Muscle of leg (tissue), 11 donors: Measurements from ENCODE around the gene FBXO9. TPM values are rescaled to one million over a fixed set of nuclear protein-coding genes. Genes with fewer than 3 reads are reported as not detected.

ENCODE experiments used
- DNase-seq: peaks from one replicate; pipeline ENCODE4 v3.0.0; 2013
- H3K27ac ChIP-seq: one replicate; pipeline ENCODE4 v1.5.1; 2013; ENCODE audit warnings: mild to moderate bottlenecking, low read length, control low read depth
- H3K27me3 ChIP-seq: one replicate; pipeline ENCODE4 v1.6.1; 2013; ENCODE audit warnings: low read length; ENCODE audit not compliant: control insufficient read depth, insufficient read depth
- H3K36me3 ChIP-seq: one replicate; pipeline ENCODE4 v1.6.1; 2013; ENCODE audit warnings: low read length; ENCODE audit not compliant: control insufficient read depth, insufficient read depth
- H3K4me1 ChIP-seq: one replicate; pipeline ENCODE4 v1.6.1; 2013; ENCODE audit warnings: low read length; ENCODE audit not compliant: control insufficient read depth, insufficient read depth
- H3K4me3 ChIP-seq: one replicate; pipeline ENCODE4 v1.5.1; 2013; ENCODE audit warnings: low read length, control low read depth
- H3K9me3 ChIP-seq: replicated peaks from 2 replicates; pipeline ENCODE4 v1.6.1; 2013; ENCODE audit warnings: low read depth, low read length; ENCODE audit not compliant: control insufficient read depth
- WGBS: methylation state at CpG from one replicate; pipeline ENCODE4 v1.1.5; 2013; ENCODE audit warnings: missing lambda C conversion rate; ENCODE audit not compliant: insufficient coverage; 5-methylcytosine and 5-hydroxymethylcytosine counted together
- polyA plus RNA-seq, 8 donors: library from polyadenylated mRNA; unstranded; fragments of 120-200 nt; gene quantifications; one replicate each; pipeline versions ENCODE4 v1.2.1 to v1.2.3, GENCODE V29; 2013; ENCODE audit warnings: inconsistent platforms in 1 of 8, low replicate concordance in 1 of 8; ENCODE audit not compliant: insufficient read length in 8 of 8, insufficient read depth in 1 of 8
- total RNA-seq: library from RNA; stranded (reverse); fragments of 120-200 nt; gene quantifications from one replicate; pipeline ENCODE4 v1.2.4, GENCODE V29; 2013

The FBXO9 gene
- total and polyA plus RNA-seq, 9 donors: 47.2 to 77.1 (median 70.6) TPM

- no peaks in the 10 kb centered on the region for H3K9me3 ChIP-seq
- no peaks in the 10 kb centered on the region for H3K27me3 ChIP-seq
- no peaks in the 10 kb centered on the region for H3K36me3 ChIP-seq
- H3K4me1 ChIP-seq: no peaks in the 10 kb centered on the region
- H3K27ac ChIP-seq: no peak within 1 kb of the TSS
- no peak for DNase-seq
- WGBS: 71% methylated on average over 4 of the region's 5 CpGs
- no peak within 1 kb of the TSS for H3K4me3 ChIP-seq
Observed at GRCh38 chr6:53148684-53149083, 83.5 kb downstream of the FBXO9 start, which contains the start of gene GCM1. TSS of gene GCM1 (minus strand) at chr6:53148841. CDS start at chr6:53145632, 3,209 bp downstream.

Other genes with a start within 250 kb of the FBXO9 start
- not detected for gene GSTA5, start 224.6 kb upstream of the FBXO9 start, total RNA-seq
- not detected for gene GSTA5, start 224.6 kb upstream of the FBXO9 start, polyA plus RNA-seq
- gene GSTA3, start 155.7 kb upstream of the FBXO9 start, total RNA-seq: not detected
- gene GSTA3, start 155.7 kb upstream of the FBXO9 start, polyA plus RNA-seq: not detected
- 50.9 TPM for gene GSTA4, start 70.1 kb upstream of the FBXO9 start, total RNA-seq
- gene GSTA4, start 70.1 kb upstream of the FBXO9 start, polyA plus RNA-seq: 10 to 100 TPM; 46.7 to 61.4 (median 55.3) TPM
- 9.8 TPM for gene CILK1, start 3.6 kb upstream of the FBXO9 start, total RNA-seq
- gene CILK1, start 3.6 kb upstream of the FBXO9 start, polyA plus RNA-seq: 10 to 100 TPM in 7 of 8 donors, 1 to 10 TPM in 1; 9.2 to 15.0 (median 11.8) TPM
- 0.04 TPM for gene GCM1, start 83.4 kb downstream of the FBXO9 start, total RNA-seq
- under 1 TPM in 2 of 8 donors, not detected in 6; 0.04 to 0.16 TPM for gene GCM1, start 83.4 kb downstream of the FBXO9 start, polyA plus RNA-seq